HepG2 (cell line): ENCODE data around the gene KANK3. TPM values are rescaled to one million over a fixed set of nuclear protein-coding genes. Genes with fewer than 3 reads are reported as not detected.
A peak's percentile ranks its signal among the peaks of the same experiment; 100 is the strongest.

Experiments
- ATAC-seq: fragments of 200-7000 bp; cut with Tn5 transposase; 3 replicates; pipeline ENCODE4 v1.9.1; 2020; ENCODE audit warnings: mild to moderate bottlenecking, moderate library complexity
- BruUV-seq: library from RNA; stranded (reverse); fragments of 400-500 nt; replicated peaks from 2 replicates; lab custom pipeline; 2021; lab: Mats Ljungman, UMichigan
- CTCF ChIA-PET: fragments of 300-600 bp; formaldehyde crosslinking; extraction: SDS; loops from one replicate; lab custom pipeline; 2021; ENCODE audit warnings: low total read pairs, inconsistent platforms, low intra/inter-chr PET ratio; lab: Yijun Ruan, JAX
- POLR2A ChIA-PET: fragments of 350-600 bp; sonication (Branson Sonifier 250); formaldehyde crosslinking; loops from one replicate; lab custom pipeline; 2020; ENCODE audit warnings: antibody characterized with exemption, inconsistent platforms; lab: Yijun Ruan, JAX
- DNase-seq: peaks from one replicate; pipeline ENCODE4 v3.0.0-alpha.2; 2015; ENCODE audit warnings: low spot score
- FAIRE-seq: peaks from 3 replicates; lab custom pipeline; 2011; peaks lifted over from hg19 to GRCh38; lab: Jason Lieb, UNC
- H2AFZ ChIP-seq: one replicate; pipeline ENCODE4 v1.6.1; 2011; ENCODE audit warnings: low read length, inconsistent platforms
- H3K27ac ChIP-seq: fragments of 300-600 bp; 3 replicates; pipeline ENCODE4 v1.8.0; 2011; ENCODE audit warnings: mixed run types, mild to moderate bottlenecking, mixed read lengths, low read length, inconsistent platforms; ENCODE audit not compliant: insufficient read depth; ENCODE audit errors: extremely low read length
- H3K27me3 ChIP-seq, 2 experiments: fragments of 200-600 bp in 1 of 2; 2 replicates in 1 of 2; 3 replicates in 1 of 2; pipeline versions ENCODE4 v1.6.0 to v1.8.0; 2011; ENCODE audit warnings: low read length in 2 of 2, mild to moderate bottlenecking in 2 of 2, moderate library complexity in 2 of 2, inconsistent platforms in 1 of 2; ENCODE audit not compliant: insufficient read depth in 2 of 2, control insufficient read depth in 1 of 2
- H3K36me3 ChIP-seq, 2 experiments: fragments of 200-600 bp in 1 of 2; replicated peaks in 1 of 2; 2 replicates in 1 of 2; 3 replicates in 1 of 2; pipeline versions ENCODE4 v1.5.1 to v1.8.0; 2011; ENCODE audit warnings: low read length in 2 of 2, inconsistent platforms in 1 of 2; ENCODE audit not compliant: insufficient read depth in 2 of 2, control insufficient read depth in 1 of 2
- H3K4me1 ChIP-seq: 2 replicates; pipeline ENCODE4 v1.5.1; 2012; ENCODE audit warnings: low read length, inconsistent platforms; ENCODE audit not compliant: insufficient read depth
- H3K4me2 ChIP-seq: 2 replicates; pipeline ENCODE4 v1.6.0; 2011; ENCODE audit warnings: low read depth, low read length, inconsistent platforms
- H3K4me3 ChIP-seq, 3 experiments: fragments of 200-600 bp in 1 of 3; sonication (generic), shearing (Covaris generic) in 1 of 3; replicated peaks in 1 of 3; 2 replicates each; pipeline ENCODE4 v1.5.1; 2011 to 2016; ENCODE audit warnings: low read length in 3 of 3, inconsistent platforms in 2 of 3, low read depth in 2 of 3, mild to moderate bottlenecking in 2 of 3, control low read depth in 1 of 3, mixed read lengths in 1 of 3; ENCODE audit not compliant: insufficient read depth in 1 of 3
- H3K79me2 ChIP-seq: one replicate; pipeline ENCODE4 v1.6.1; 2011; ENCODE audit warnings: low read length, inconsistent platforms; ENCODE audit not compliant: insufficient read depth
- H3K9ac ChIP-seq: 2 replicates; pipeline ENCODE4 v1.6.0; 2011; ENCODE audit warnings: mild to moderate bottlenecking, low read depth, low read length, inconsistent platforms; ENCODE audit not compliant: insufficient read depth
- H3K9me3 ChIP-seq: 2 replicates; pipeline ENCODE4 v1.5.1; 2012; ENCODE audit warnings: mild to moderate bottlenecking, low read length
- H4K20me1 ChIP-seq: 2 replicates; pipeline ENCODE4 v1.6.0; 2011; ENCODE audit warnings: inconsistent platforms, mild to moderate bottlenecking, low read length, moderate library complexity; ENCODE audit not compliant: insufficient read depth
- CBX5 ChIP-seq: sonication (generic); formaldehyde crosslinking; IDR thresholded peaks from 2 replicates; pipeline ENCODE4 v1.4.0; 2020; ENCODE audit warnings: missing genetic modification reagents, borderline replicate concordance
- CHCHD3 ChIP-seq: sonication (generic); formaldehyde crosslinking; IDR thresholded peaks from 2 replicates; pipeline ENCODE4 v1.8.0; 2022; ENCODE audit warnings: mild to moderate bottlenecking, missing genetic modification reagents, moderate library complexity
- CREB1 ChIP-seq, 2 experiments: fragments of 450-650 bp in 1 of 2; IDR thresholded peaks; 2 replicates each; pipeline ENCODE4 v1.6.1; 2016 to 2017; ENCODE audit warnings: control low read depth in 1 of 2, mild to moderate bottlenecking in 1 of 2, missing compliant biosample characterization in 1 of 2, missing genetic modification characterization in 1 of 2
- HMGXB3 ChIP-seq: sonication (generic); formaldehyde crosslinking; IDR thresholded peaks from 2 replicates; pipeline ENCODE4 v1.4.0; 2020; ENCODE audit warnings: missing genetic modification reagents, borderline replicate concordance
- HNF4A ChIP-seq: sonication (generic); formaldehyde crosslinking; IDR thresholded peaks from 2 replicates; pipeline ENCODE4 v1.4.0; 2020; ENCODE audit warnings: missing genetic modification reagents
- PAXIP1 ChIP-seq: sonication (generic); formaldehyde crosslinking; conservative IDR thresholded peaks from 2 replicates; pipeline ENCODE4 v1.4.0; 2020; ENCODE audit warnings: mild to moderate bottlenecking, missing genetic modification reagents, moderate library complexity
- RBFOX2 ChIP-seq: fragments of 200-400 bp; formaldehyde crosslinking; IDR thresholded peaks from 2 replicates; pipeline ENCODE4 v1.6.1; 2017; ENCODE audit warnings: low read depth, mild to moderate bottlenecking, low read length
- SRSF1 ChIP-seq: fragments of 200-400 bp; formaldehyde crosslinking; optimal IDR thresholded peaks from 2 replicates; pipeline ENCODE3; 2017; ENCODE audit warnings: mild to moderate bottlenecking, low read depth, low read length, moderate library complexity
- STAG1 ChIP-seq: sonication (generic); formaldehyde crosslinking; IDR thresholded peaks from 2 replicates; pipeline ENCODE4 v1.4.0; 2020; ENCODE audit warnings: missing genetic modification reagents
- XBP1 ChIP-seq: sonication (generic); formaldehyde crosslinking; IDR thresholded peaks from 2 replicates; pipeline ENCODE4 v1.5.0; 2020; ENCODE audit warnings: missing genetic modification reagents
- ZBTB20 ChIP-seq: sonication (generic); formaldehyde crosslinking; IDR thresholded peaks from 2 replicates; pipeline ENCODE4 v1.8.1; 2023; ENCODE audit warnings: missing genetic modification reagents, low read depth, mild to moderate bottlenecking, borderline replicate concordance
- ZNF232 ChIP-seq: sonication (generic); formaldehyde crosslinking; IDR thresholded peaks from 2 replicates; pipeline ENCODE4 v1.4.0; 2020; ENCODE audit warnings: missing genetic modification reagents, borderline replicate concordance
- ZNF253 ChIP-seq: sonication (generic); formaldehyde crosslinking; IDR thresholded peaks from 2 replicates; pipeline ENCODE4 v1.8.0; 2022; ENCODE audit warnings: mild to moderate bottlenecking, missing genetic modification reagents, borderline replicate concordance
- ZNF512 ChIP-seq: sonication (generic); formaldehyde crosslinking; IDR thresholded peaks from 2 replicates; pipeline ENCODE4 v1.4.0; 2020; ENCODE audit warnings: mild to moderate bottlenecking, missing genetic modification reagents
- ZNF720 ChIP-seq: sonication (generic); formaldehyde crosslinking; IDR thresholded peaks from 2 replicates; pipeline ENCODE4 v1.4.0; 2020; ENCODE audit warnings: missing genetic modification reagents
- WGBS: methylation state at CpG from one replicate; pipeline ENCODE4 v1.1.6; 2017; ENCODE audit warnings: low lambda C conversion rate; 5-methylcytosine and 5-hydroxymethylcytosine counted together
- in situ Hi-C: cut with HindIII; loops from 2 replicates; pipeline ENCODE4 v1.10.0; 2017; ENCODE audit warnings: low pct_unique_long_range_greater_than_20kb; ENCODE audit not compliant: extremely low pct_ligation_motif_present
- intact Hi-C: fragments of 100-400 bp; cut with micrococcal nuclease; formaldehyde crosslinking; loops from one replicate; pipeline ENCODE4 v1.10.0; 2022; ENCODE audit not compliant: unreplicated experiment
- polyA plus RNA-seq, 8 experiments: library from polyadenylated mRNA; depleted of rRNA in 3 of 8; stranded (reverse) in 7 of 8; unstranded in 1 of 8; fragments of >200 nt; fragmentation: Illumina TruSeq in 4 of 8; extraction: Trizol in 4 of 8; gene quantifications; 2 replicates each; pipeline versions ENCODE4 v1.2.1 to v1.2.3, GENCODE V29; 2011 to 2016; ENCODE audit warnings: low read depth in 4 of 8, missing spikeins in 1 of 8, mixed read lengths in 1 of 8; ENCODE audit not compliant: insufficient read depth in 1 of 8
- total RNA-seq, 5 experiments: library from RNA; depleted of rRNA; stranded (reverse); fragments of >200 nt; fragmentation: Illumina TruSeq; extraction: Trizol; gene quantifications; 2 replicates each; pipeline ENCODE4 v1.2.3, GENCODE V29; 2016; ENCODE audit warnings: low read depth in 1 of 5

Gene KANK3
- total and polyA plus RNA-seq, 2 of the 13 experiments (the other 11 are each of a cell fraction or from before 2014, with no cell fraction given): 0.15 to 0.20 TPM

- Histone ChIP-seq H3K4me1 (peaks cover 58% of the 10 kb centered on the region), H3K27me3 (peaks cover 9 to 49% of the 10 kb centered on the region in 2 experiments), H3K36me3 (no peaks in the 10 kb centered on the region), H3K4me3 (0 out of 6 replicates have a peak overlapping the region, but pooled peaks of 1 of the 3 experiments have one; percentile 65), H3K9ac (no peak overlapping the region), H3K27ac (no peak overlapping the region), H3K79me2 (no peaks in the 10 kb centered on the region), H3K9me3 (no peaks in the 10 kb centered on the region), H2AFZ (no peak overlapping the region), H3K4me2 (no peak overlapping the region), H4K20me1 (no peaks in the 10 kb centered on the region)
- 50% methylated on average over 27 of the region's 27 CpGs for WGBS
- no TSS peak for BruUV-seq
- ChIA-PET CTCF (no interaction called here), POLR2A (interaction anchor here (0.9 kb wide), 1 partner anchor 88 kb away, joined by 3 read pairs; no protein-coding TSS in a partner anchor)
- intact Hi-C loops (no loop called here), in situ Hi-C loops (no loop called here)
- DNase-seq (no peak), ATAC-seq (no peak), FAIRE-seq (no peak)
- no peak for TF ChIP-seq ZNF253
- no peak for TF ChIP-seq PAXIP1
- TF ChIP-seq HMGXB3: no peak
- no peak for TF ChIP-seq ZNF232 (CRISPR knock-in tag)
- no peak for TF ChIP-seq STAG1 (CRISPR knock-in tag)
- TF ChIP-seq ZBTB20 (CRISPR knock-in tag): no peak
- no peak for TF ChIP-seq HNF4A (CRISPR knock-in tag)
- no peak for TF ChIP-seq CREB1 (IDR thresholded peaks at IDR 0.05)
- TF ChIP-seq CREB1 (CRISPR knock-in tag; IDR thresholded peaks at IDR 0.05): no peak
- TF ChIP-seq SRSF1: no peak
- TF ChIP-seq ZNF512 (CRISPR knock-in tag): no peak
- TF ChIP-seq ZNF720 (CRISPR knock-in tag): no peak
- no peak for TF ChIP-seq CHCHD3 (CRISPR knock-in tag)
- TF ChIP-seq CBX5 (CRISPR knock-in tag): no peak
- no peak for TF ChIP-seq RBFOX2
- no peak for TF ChIP-seq XBP1 (CRISPR knock-in tag)
Measured at GRCh38 chr19:8336072-8336569, 6.9 kb downstream of the KANK3 start.
